CD1c-positive myeloid dendritic cell (primary cell): ENCODE results near the gene VSTM2L.
"Not testable (repeated sequence)": the region's sequence is repeated elsewhere in the genome, so short reads cannot be mapped to it uniquely, and the experiment has no call there.

Experiments used
- DNase-seq: peaks from one replicate; pipeline ENCODE4 v3.0.0-alpha.2; 2016; ENCODE audit errors: extremely low spot score

Gene VSTM2L

GRCh38 chr20:37902504-37903313, at the start of gene VSTM2L:
Gene VSTM2L, plus strand, starts transcription at chr20:37903127. Its CDS starts 224 bp downstream, at chr20:37903351.
- DNase-seq = no peak

GRCh38 chr20:37853823-37854375, 49.0 kb upstream of the VSTM2L start:
- no peak for DNase-seq

- DNase-seq = not testable (repeated sequence)
Observed at GRCh38 chr20:37856034-37856433, 46.9 kb upstream of the VSTM2L start.

- no peak for DNase-seq
Observed at GRCh38 chr20:37856932-37857660, 45.8 kb upstream of the VSTM2L start.

- DNase-seq = no peak
Observed at GRCh38 chr20:37859406-37860171, 43.3 kb upstream of the VSTM2L start.

GRCh38 chr20:37863289-37863688, 39.6 kb upstream of the VSTM2L start:
- DNase-seq = no peak

- DNase-seq = no peak
Observed at GRCh38 chr20:37864298-37864697, 38.6 kb upstream of the VSTM2L start.

- no peak for DNase-seq
Observed at GRCh38 chr20:37866051-37866450, 36.9 kb upstream of the VSTM2L start.

- DNase-seq = no peak
Observed at GRCh38 chr20:37867289-37868195, 35.4 kb upstream of the VSTM2L start.

GRCh38 chr20:37868851-37869333, 34.0 kb upstream of the VSTM2L start:
- peak; percentile 25 for DNase-seq

GRCh38 chr20:37869334-37869861, 33.5 kb upstream of the VSTM2L start:
- DNase-seq = no peak

GRCh38 chr20:37870294-37870693, 32.6 kb upstream of the VSTM2L start:
- DNase-seq = no peak

- DNase-seq = no peak
Observed at GRCh38 chr20:37871751-37872150, 31.2 kb upstream of the VSTM2L start.

GRCh38 chr20:37872161-37872560, 30.8 kb upstream of the VSTM2L start:
- no peak for DNase-seq

- DNase-seq = no peak
Observed at GRCh38 chr20:37873884-37874283, 29.0 kb upstream of the VSTM2L start.

- no peak for DNase-seq
Observed at GRCh38 chr20:37875460-37876175, 27.3 kb upstream of the VSTM2L start.

- no peak for DNase-seq
Observed at GRCh38 chr20:37876863-37877262, 26.1 kb upstream of the VSTM2L start.

- no peak for DNase-seq
Observed at GRCh38 chr20:37877832-37878772, 24.8 kb upstream of the VSTM2L start.
